ENCODE measurements around the gene MAPK7.

- TF ChIP-seq CTCF (IDR thresholded peaks at IDR 0.05) (no peak), POLR2A (IDR thresholded peaks at IDR 0.05) (no peak)
These were observed 1.2 kb downstream of the MAPK7 start for GRCh38 chr17:19379361-19380065.

Measured in lower leg skin (tissue), 3 donors.